Endothelial cell of umbilical vein (primary cell): ENCODE measurements around the gene SLC19A1. TPM values are rescaled to one million over a fixed set of nuclear protein-coding genes. Genes with fewer than 3 reads are reported as not detected.

ENCODE experiments used
- BruUV-seq: library from RNA; stranded (reverse); fragments of 400-500 nt; replicated peaks from 2 replicates; lab custom pipeline; 2021; lab: Mats Ljungman, UMichigan
- CTCF ChIA-PET: fragments of 300-600, 350-600 bp; sonication (Branson Sonifier 250); formaldehyde crosslinking; loops from one replicate; lab custom pipeline; 2021; ENCODE audit warnings: antibody characterized with exemption, inconsistent platforms; lab: Charles Lee
- POLR2A ChIA-PET: fragments of 300-600, 350-600 bp; sonication (Branson Sonifier 250); formaldehyde crosslinking; loops from one replicate; lab custom pipeline; 2021; ENCODE audit warnings: antibody characterized with exemption, inconsistent platforms; lab: Charles Lee
- DNase-seq: peaks from one replicate; pipeline ENCODE4 v3.0.0-alpha.2; 2011; ENCODE audit warnings: low read depth, low spot score
- FAIRE-seq: peaks from 2 replicates; lab custom pipeline; 2011; peaks lifted over from hg19 to GRCh38; lab: Jason Lieb, UNC
- H2AFZ ChIP-seq: 2 replicates; pipeline ENCODE4 v1.6.0; 2012; ENCODE audit warnings: low read depth, low read length, control low read depth, inconsistent platforms
- H3K27ac ChIP-seq: 2 replicates; pipeline ENCODE4 v1.5.1; 2011; ENCODE audit warnings: low read depth, mild to moderate bottlenecking, control low read depth, low read length, moderate library complexity; ENCODE audit not compliant: insufficient read depth
- H3K27me3 ChIP-seq, 2 experiments: 2 replicates each; pipeline versions ENCODE4 v1.6.0 to v1.6.1; 2011; ENCODE audit warnings: low read length in 2 of 2, mixed read lengths in 1 of 2; ENCODE audit not compliant: control insufficient read depth in 2 of 2, insufficient read depth in 2 of 2
- H3K36me3 ChIP-seq, 2 experiments: 2 replicates in 1 of 2; 3 replicates in 1 of 2; pipeline ENCODE4 v1.5.1; 2011; ENCODE audit warnings: low read length in 2 of 2, mild to moderate bottlenecking in 1 of 2, moderate library complexity in 1 of 2; ENCODE audit not compliant: control insufficient read depth in 2 of 2, insufficient read depth in 2 of 2; ENCODE audit errors: extremely low read depth in 1 of 2
- H3K4me1 ChIP-seq: 3 replicates; pipeline ENCODE4 v1.5.1; 2011; ENCODE audit warnings: mild to moderate bottlenecking, low read length; ENCODE audit not compliant: control insufficient read depth, insufficient read depth; ENCODE audit errors: extremely low read depth
- H3K4me2 ChIP-seq: 2 replicates; pipeline ENCODE4 v1.6.1; 2011; ENCODE audit warnings: low read length, control low read depth, mixed read lengths; ENCODE audit not compliant: insufficient read depth
- H3K4me3 ChIP-seq, 3 experiments: fragments of 200-600 bp in 1 of 3; sonication (generic), shearing (Covaris generic) in 1 of 3; replicated peaks in 1 of 3; 2 replicates each; pipeline ENCODE4 v1.5.1; 2011 to 2016; ENCODE audit warnings: control low read depth in 3 of 3, low read length in 3 of 3, mild to moderate bottlenecking in 2 of 3, inconsistent platforms in 1 of 3, low read depth in 1 of 3, moderate library complexity in 1 of 3; ENCODE audit not compliant: insufficient read depth in 1 of 3
- H3K79me2 ChIP-seq: 2 replicates; pipeline ENCODE4 v1.6.0; 2012; ENCODE audit warnings: low read length, inconsistent platforms; ENCODE audit not compliant: control insufficient read depth, insufficient read depth
- H3K9ac ChIP-seq: replicated peaks from 2 replicates; pipeline ENCODE3; 2011; ENCODE audit warnings: low read length, control low read depth; ENCODE audit not compliant: insufficient read depth; ENCODE audit errors: extremely low read depth
- H3K9me1 ChIP-seq: replicated peaks from 3 replicates; pipeline ENCODE4 v1.6.0; 2011; ENCODE audit warnings: mild to moderate bottlenecking, low read length; ENCODE audit not compliant: control insufficient read depth, insufficient read depth; ENCODE audit errors: extremely low read depth
- H3K9me3 ChIP-seq: replicated peaks from 2 replicates; pipeline ENCODE4 v1.5.1; 2012; ENCODE audit warnings: low read length, inconsistent platforms; ENCODE audit not compliant: control insufficient read depth, insufficient read depth
- H4K20me1 ChIP-seq: replicated peaks from 2 replicates; pipeline ENCODE3; 2011; ENCODE audit warnings: mild to moderate bottlenecking, low read length; ENCODE audit not compliant: control insufficient read depth, insufficient read depth; ENCODE audit errors: extremely low read depth
- EZH2 ChIP-seq: IDR thresholded peaks from 2 replicates; pipeline ENCODE4 v1.6.1; 2012; ENCODE audit warnings: borderline replicate concordance, low read depth, mild to moderate bottlenecking, moderate library complexity, low read length, inconsistent platforms; ENCODE audit not compliant: severe bottlenecking
- FOS ChIP-seq: IDR thresholded peaks from 2 replicates; pipeline ENCODE4 v1.6.1; 2011; ENCODE audit warnings: mild to moderate bottlenecking, low read length, moderate library complexity, borderline replicate concordance; ENCODE audit not compliant: insufficient read depth
- GATA2 ChIP-seq: IDR thresholded peaks from 2 replicates; pipeline ENCODE4 v1.7.0; 2011; ENCODE audit warnings: low read depth, mild to moderate bottlenecking, moderate library complexity, mixed read lengths, low read length; ENCODE audit not compliant: insufficient read length, insufficient read depth
- JUN ChIP-seq: IDR thresholded peaks from 2 replicates; pipeline ENCODE4 v1.6.1; 2011; ENCODE audit warnings: borderline replicate concordance, low read depth; ENCODE audit not compliant: insufficient read length, insufficient read depth
- MYC ChIP-seq: IDR thresholded peaks from one replicate; pipeline ENCODE4 v1.6.1; 2011; ENCODE audit warnings: mild to moderate bottlenecking, low read depth, low read length
- POLR2A ChIP-seq: IDR thresholded peaks from 2 replicates; pipeline ENCODE4 v1.6.1; 2012; ENCODE audit warnings: low read depth, mild to moderate bottlenecking, control low read depth, low read length
- POLR2AphosphoS5 ChIP-seq: IDR thresholded peaks from 2 replicates; pipeline ENCODE4 v1.6.1; 2012; ENCODE audit warnings: low read depth, mild to moderate bottlenecking, control low read depth, low read length, moderate library complexity; ENCODE audit not compliant: insufficient read depth
- dilution Hi-C: fragments of 300-500 bp; cut with MboI; formaldehyde crosslinking; loops from one replicate; pipeline ENCODE4 v1.15.0; 2019; ENCODE audit warnings: low sequenced_read_pairs; ENCODE audit not compliant: extremely low pct_ligation_motif_present
- intact Hi-C: fragments of 100-400 bp; cut with micrococcal nuclease; formaldehyde crosslinking; loops from one replicate; pipeline ENCODE4 v1.10.0; 2022
- polyA plus RNA-seq, 4 experiments: library from polyadenylated mRNA; depleted of rRNA in 3 of 4; stranded (reverse) in 3 of 4; unstranded in 1 of 4; fragments of >200 nt; gene quantifications; 2 replicates each; pipeline versions ENCODE4 v1.2.1 to v1.2.3, GENCODE V29; 2011 to 2012; ENCODE audit warnings: missing spikeins in 1 of 4
- total RNA-seq: library from RNA; stranded (reverse); gene quantifications from 2 replicates; pipeline ENCODE4 v1.2.3, GENCODE V29; 2021
- TF ChIP-seq, protein P1 (sequence below), 2 donors: IDR thresholded peaks; 1 replicate in 1 of 2; 2 replicates in 1 of 2; pipeline ENCODE4 v1.5.1; 2011; ENCODE audit warnings: low read length in 2 of 2, mild to moderate bottlenecking in 2 of 2, moderate library complexity in 2 of 2, control low read depth in 1 of 2, inconsistent platforms in 1 of 2, low read depth in 1 of 2; ENCODE audit not compliant: insufficient read depth in 1 of 2; ENCODE audit errors: extremely low read depth in 1 of 2
- TF ChIP-seq, protein P2 (sequence below): IDR thresholded peaks from 2 replicates; pipeline ENCODE4 v1.6.1; 2011; ENCODE audit not compliant: insufficient read depth, insufficient read length

Gene SLC19A1
- total and polyA plus RNA-seq, 2 donors (not counting 3 experiments of a cell fraction or from before 2014, with no cell fraction given) = 36.3 to 54.6 TPM

- no peaks in the 10 kb centered on the region for H3K4me1 ChIP-seq
- no peaks in the 10 kb centered on the region for H3K9me1 ChIP-seq
- CTCF ChIA-PET = no interaction called here
- H3K27ac ChIP-seq = no peak overlapping the region
- no peaks in the 10 kb centered on the region for H3K9me3 ChIP-seq
- BruUV-seq = no TSS peak
- H3K36me3 ChIP-seq = peaks cover 3 to 12% of the 10 kb centered on the region in 2 experiments
- H3K9ac ChIP-seq = no peak overlapping the region
- no peak overlapping the region for H2AFZ ChIP-seq
- DNase-seq (no peak), FAIRE-seq (no peak)
- dilution Hi-C loops (no loop called here), intact Hi-C loops (no loop called here)
- POLR2A ChIA-PET = no interaction called here
- H3K79me2 ChIP-seq = no peaks in the 10 kb centered on the region
- H4K20me1 ChIP-seq = no peaks in the 10 kb centered on the region
- no peaks in the 10 kb centered on the region for H3K27me3 ChIP-seq
- peak; percentile 11 for TF ChIP-seq POLR2A
- no peak for TF ChIP-seq JUN
- TF ChIP-seq FOS = no peak
- no peak overlapping the region for H3K4me2 ChIP-seq
- H3K4me3 ChIP-seq = no peak overlapping the region
Measured at GRCh38 chr21:45507888-45508508, 34.2 kb downstream of the SLC19A1 start.

DNA sequence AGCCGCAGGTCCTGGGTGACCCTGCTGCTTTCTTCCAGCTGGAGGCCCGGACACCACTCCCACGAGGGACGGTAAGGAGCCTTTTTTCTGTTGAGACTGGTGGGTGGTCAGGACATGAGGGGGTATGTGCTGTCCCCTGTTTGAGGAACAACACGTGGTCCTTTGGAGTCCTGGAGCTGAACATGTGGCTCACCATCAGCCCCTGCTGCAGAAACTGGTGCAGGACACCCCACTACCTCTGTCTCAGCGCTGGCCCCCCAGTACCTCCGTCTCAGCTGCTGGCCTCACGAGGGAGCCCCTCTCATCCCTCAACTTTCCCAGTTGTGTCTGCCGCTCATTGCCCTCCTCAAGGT lies 34.7 kb downstream of the SLC19A1 start:
- H3K36me3 ChIP-seq = peaks cover 3 to 8% of the 10 kb centered on the region in 2 experiments
- H3K4me3 ChIP-seq = no peak overlapping the region
- dilution Hi-C loops = no loop called here

More for the DNA sequence above, 34.7 kb downstream of the SLC19A1 start:
- DNase-seq (no peak), FAIRE-seq (no peak)
- Histone ChIP-seq H3K4me1 (no peaks in the 10 kb centered on the region), H2AFZ (no peak overlapping the region), H3K79me2 (no peaks in the 10 kb centered on the region), H3K9me3 (no peaks in the 10 kb centered on the region), H3K27me3 (no peaks in the 10 kb centered on the region), H3K9me1 (no peaks in the 10 kb centered on the region), H3K4me2 (no peak overlapping the region), H3K9ac (no peak overlapping the region), H4K20me1 (no peaks in the 10 kb centered on the region), H3K27ac (no peak overlapping the region)
- ChIA-PET CTCF (no interaction called here), POLR2A (no interaction called here)
- intact Hi-C loops = no loop called here
- no TSS peak for BruUV-seq
- TF ChIP-seq FOS (no peak), POLR2AphosphoS5 (no peak), GATA2 (no peak), MYC (no peak), JUN (no peak), EZH2 (no peak), POLR2A (no peak)
- TF ChIP-seq, protein P1, sequence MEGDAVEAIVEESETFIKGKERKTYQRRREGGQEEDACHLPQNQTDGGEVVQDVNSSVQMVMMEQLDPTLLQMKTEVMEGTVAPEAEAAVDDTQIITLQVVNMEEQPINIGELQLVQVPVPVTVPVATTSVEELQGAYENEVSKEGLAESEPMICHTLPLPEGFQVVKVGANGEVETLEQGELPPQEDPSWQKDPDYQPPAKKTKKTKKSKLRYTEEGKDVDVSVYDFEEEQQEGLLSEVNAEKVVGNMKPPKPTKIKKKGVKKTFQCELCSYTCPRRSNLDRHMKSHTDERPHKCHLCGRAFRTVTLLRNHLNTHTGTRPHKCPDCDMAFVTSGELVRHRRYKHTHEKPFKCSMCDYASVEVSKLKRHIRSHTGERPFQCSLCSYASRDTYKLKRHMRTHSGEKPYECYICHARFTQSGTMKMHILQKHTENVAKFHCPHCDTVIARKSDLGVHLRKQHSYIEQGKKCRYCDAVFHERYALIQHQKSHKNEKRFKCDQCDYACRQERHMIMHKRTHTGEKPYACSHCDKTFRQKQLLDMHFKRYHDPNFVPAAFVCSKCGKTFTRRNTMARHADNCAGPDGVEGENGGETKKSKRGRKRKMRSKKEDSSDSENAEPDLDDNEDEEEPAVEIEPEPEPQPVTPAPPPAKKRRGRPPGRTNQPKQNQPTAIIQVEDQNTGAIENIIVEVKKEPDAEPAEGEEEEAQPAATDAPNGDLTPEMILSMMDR (IDR thresholded peaks at IDR 0.05; ENCODE audit: extremely low read depth in 1 of 2, insufficient read depth in 1 of 2, low read depth in 1 of 2, low read length in 2 of 2) = no peak
- TF ChIP-seq, protein P2, sequence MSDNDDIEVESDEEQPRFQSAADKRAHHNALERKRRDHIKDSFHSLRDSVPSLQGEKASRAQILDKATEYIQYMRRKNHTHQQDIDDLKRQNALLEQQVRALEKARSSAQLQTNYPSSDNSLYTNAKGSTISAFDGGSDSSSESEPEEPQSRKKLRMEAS = no peak
